ENCODE measurements around the gene VGLL2.
"Not testable (repeated sequence)": the region's sequence is repeated elsewhere in the genome, so short reads cannot be mapped to it uniquely, and the experiment has no call there.

Gene VGLL2

DNA sequence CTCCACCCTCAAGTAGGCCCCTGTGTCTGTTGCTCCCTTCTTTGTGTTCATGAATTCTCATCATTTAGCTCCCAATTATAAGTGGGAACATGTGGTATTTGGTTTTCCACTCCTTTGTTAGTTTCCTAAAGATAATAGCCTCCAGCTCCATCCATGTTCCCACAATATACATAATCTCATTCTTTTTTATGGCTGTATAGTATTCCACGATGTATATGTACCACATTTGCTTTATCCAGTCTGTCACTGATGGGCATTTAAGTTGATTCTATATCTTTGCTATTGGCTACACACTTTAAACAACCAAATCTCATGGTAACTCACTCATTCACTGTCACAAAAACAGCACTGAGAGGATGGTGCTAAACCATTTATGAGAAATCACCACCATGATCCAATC, 35.5 kb upstream of the VGLL2 start:
- Histone ChIP-seq H3K56ac (ENCODE audit: low read length) (no peak overlapping the region), H4K5ac (ENCODE audit: low read length) (no peak overlapping the region), H3K4ac (ENCODE audit: low read depth, low read length) (no peak overlapping the region), H2BK5ac (ENCODE audit: low read length) (no peak overlapping the region), H3K79me1 (ENCODE audit: low read length) (no peaks in the 10 kb centered on the region), H2BK120ac (ENCODE audit: low read depth, low read length) (no peak overlapping the region), H3K4me2 (ENCODE audit: low read length) (no peak overlapping the region), H3K36me3 (ENCODE audit: control insufficient read depth, insufficient read depth, low read length) (no peaks in the 10 kb centered on the region), H3K18ac (ENCODE audit: low read length) (no peak overlapping the region), H3K4me3 (ENCODE audit: low read length) (no peak overlapping the region), H3K9ac (ENCODE audit: low read length) (no peak overlapping the region), H3K23ac (ENCODE audit: low read length) (no peak overlapping the region), H3K27me3 (ENCODE audit: insufficient read depth, low read length, poor library complexity) (no peaks in the 10 kb centered on the region), H2BK15ac (replicated peaks; ENCODE audit: low read depth) (no peak overlapping the region), H3K27ac (ENCODE audit: low read depth, low read length) (no peak overlapping the region), H3K4me1 (ENCODE audit: control insufficient read depth, low read depth, low read length) (no peaks in the 10 kb centered on the region), H3K79me2 (ENCODE audit: control insufficient read depth, insufficient read depth, low read length) (no peaks in the 10 kb centered on the region), H2AK5ac (ENCODE audit: low read length) (no peak overlapping the region), H4K8ac (ENCODE audit: low read depth, low read length) (no peak overlapping the region)
- DNase-seq: no peak
- WGBS (ENCODE audit: extremely low coverage, insufficient coverage, low lambda C conversion rate): no CpG with 5 or more reads among the region's 1 CpG

DNA sequence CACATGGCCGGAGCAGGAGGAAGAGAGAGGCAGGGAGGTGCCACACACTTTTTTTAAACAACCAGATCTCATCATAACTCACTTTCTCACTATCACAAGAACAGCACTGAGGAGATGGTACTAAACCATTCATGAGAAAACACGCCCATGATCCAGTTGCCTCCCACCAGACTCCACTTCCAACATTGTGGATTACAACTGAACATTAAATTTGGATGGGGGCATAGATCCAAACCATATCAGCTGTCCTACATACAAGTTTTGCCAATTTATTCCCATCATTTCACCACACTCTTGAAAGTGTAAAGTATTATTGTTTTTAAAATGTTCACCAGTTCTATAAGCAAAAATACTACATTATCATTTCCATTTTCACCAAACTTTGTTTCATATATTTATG, 33.9 kb upstream of the VGLL2 start:
- H3K27ac ChIP-seq (ENCODE audit: low read depth, low read length): no peak overlapping the region
- H3K4me3 ChIP-seq (ENCODE audit: low read length): no peak overlapping the region
- no peak overlapping the region for H3K23ac ChIP-seq (ENCODE audit: low read length)
- no peak overlapping the region for H2BK5ac ChIP-seq (ENCODE audit: low read length)
- H3K79me2 ChIP-seq (ENCODE audit: control insufficient read depth, insufficient read depth, low read length): no peaks in the 10 kb centered on the region
- no CpG with 5 or more reads among the region's 2 CpGs for WGBS (ENCODE audit: extremely low coverage, insufficient coverage, low lambda C conversion rate)
- no peak overlapping the region for H2AK5ac ChIP-seq (ENCODE audit: low read length)
- H3K79me1 ChIP-seq (ENCODE audit: low read length): no peaks in the 10 kb centered on the region
- DNase-seq: no peak
- no peaks in the 10 kb centered on the region for H3K36me3 ChIP-seq (ENCODE audit: control insufficient read depth, insufficient read depth, low read length)
- no peak overlapping the region for H3K4ac ChIP-seq (ENCODE audit: low read depth, low read length)
- no peak overlapping the region for H2BK15ac ChIP-seq (replicated peaks; ENCODE audit: low read depth)
- no peak overlapping the region for H4K5ac ChIP-seq (ENCODE audit: low read length)
- no peak overlapping the region for H3K18ac ChIP-seq (ENCODE audit: low read length)
- no peak overlapping the region for H2BK120ac ChIP-seq (ENCODE audit: low read depth, low read length)
- no peak overlapping the region for H3K56ac ChIP-seq (ENCODE audit: low read length)
- H3K4me1 ChIP-seq (ENCODE audit: control insufficient read depth, low read depth, low read length): no peaks in the 10 kb centered on the region
- no peak overlapping the region for H3K9ac ChIP-seq (ENCODE audit: low read length)
- no peaks in the 10 kb centered on the region for H3K27me3 ChIP-seq (ENCODE audit: insufficient read depth, low read length, poor library complexity)
- no peak overlapping the region for H3K4me2 ChIP-seq (ENCODE audit: low read length)
- H4K8ac ChIP-seq (ENCODE audit: low read depth, low read length): no peak overlapping the region

DNA sequence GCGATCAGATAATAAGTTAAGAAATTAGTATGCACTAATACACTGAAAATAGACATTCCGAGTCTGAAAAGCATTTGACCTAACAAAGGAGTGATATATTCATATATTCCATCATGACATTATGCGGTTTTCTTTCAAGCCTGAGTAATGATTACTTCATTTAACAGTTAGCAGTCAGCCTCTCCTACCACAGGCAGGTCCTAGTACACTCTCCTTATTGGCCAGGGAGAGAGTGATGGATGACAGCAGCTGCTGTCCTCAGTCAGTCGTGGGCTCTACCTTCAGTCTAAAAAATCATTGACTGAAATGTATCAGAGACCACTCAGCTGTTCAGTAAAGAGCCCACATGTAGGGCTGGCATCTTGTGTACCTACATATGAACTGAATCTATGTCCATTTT, 33.2 kb upstream of the VGLL2 start:
- DNase-seq: no peak
- no peak overlapping the region for H3K4me2 ChIP-seq (ENCODE audit: low read length)
- H3K79me2 ChIP-seq (ENCODE audit: control insufficient read depth, insufficient read depth, low read length): no peaks in the 10 kb centered on the region
- no peak overlapping the region for H3K4ac ChIP-seq (ENCODE audit: low read depth, low read length)
- H3K23ac ChIP-seq (ENCODE audit: low read length): no peak overlapping the region
- H2BK5ac ChIP-seq (ENCODE audit: low read length): no peak overlapping the region
- H4K5ac ChIP-seq (ENCODE audit: low read length): no peak overlapping the region
- H3K56ac ChIP-seq (ENCODE audit: low read length): no peak overlapping the region
- H2AK5ac ChIP-seq (ENCODE audit: low read length): no peak overlapping the region
- H3K27ac ChIP-seq (ENCODE audit: low read depth, low read length): no peak overlapping the region
- no CpG with 5 or more reads among the region's 4 CpGs for WGBS (ENCODE audit: extremely low coverage, insufficient coverage, low lambda C conversion rate)
- H2BK120ac ChIP-seq (ENCODE audit: low read depth, low read length): no peak overlapping the region
- H4K8ac ChIP-seq (ENCODE audit: low read depth, low read length): no peak overlapping the region
- H3K79me1 ChIP-seq (ENCODE audit: low read length): no peaks in the 10 kb centered on the region
- no peaks in the 10 kb centered on the region for H3K27me3 ChIP-seq (ENCODE audit: insufficient read depth, low read length, poor library complexity)
- no peaks in the 10 kb centered on the region for H3K36me3 ChIP-seq (ENCODE audit: control insufficient read depth, insufficient read depth, low read length)
- H3K9ac ChIP-seq (ENCODE audit: low read length): no peak overlapping the region
- no peak overlapping the region for H3K4me3 ChIP-seq (ENCODE audit: low read length)
- H3K18ac ChIP-seq (ENCODE audit: low read length): no peak overlapping the region
- H3K4me1 ChIP-seq (ENCODE audit: control insufficient read depth, low read depth, low read length): no peaks in the 10 kb centered on the region
- H2BK15ac ChIP-seq (replicated peaks; ENCODE audit: low read depth): no peak overlapping the region

DNA sequence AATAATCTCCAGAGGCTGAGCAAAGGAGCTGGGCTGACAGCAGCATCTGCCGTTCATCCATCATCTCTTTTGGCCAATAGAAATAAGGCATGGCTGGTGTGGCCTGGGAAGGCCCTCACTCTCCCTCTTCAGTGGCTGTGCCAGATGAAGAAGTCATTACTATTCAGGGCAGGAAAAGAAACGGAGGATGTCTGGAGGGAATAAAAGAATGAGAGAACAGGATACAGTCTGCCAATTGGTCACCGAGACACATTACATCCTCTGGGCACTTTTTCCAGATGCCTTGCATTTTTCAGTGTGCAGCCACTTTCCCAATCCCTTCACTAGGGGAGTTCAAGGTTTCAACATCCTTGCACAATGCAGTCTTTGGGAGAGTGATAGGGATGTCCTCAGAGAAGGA, 32.2 kb upstream of the VGLL2 start:
- no peak overlapping the region for H3K27ac ChIP-seq (ENCODE audit: low read depth, low read length)

DNA sequence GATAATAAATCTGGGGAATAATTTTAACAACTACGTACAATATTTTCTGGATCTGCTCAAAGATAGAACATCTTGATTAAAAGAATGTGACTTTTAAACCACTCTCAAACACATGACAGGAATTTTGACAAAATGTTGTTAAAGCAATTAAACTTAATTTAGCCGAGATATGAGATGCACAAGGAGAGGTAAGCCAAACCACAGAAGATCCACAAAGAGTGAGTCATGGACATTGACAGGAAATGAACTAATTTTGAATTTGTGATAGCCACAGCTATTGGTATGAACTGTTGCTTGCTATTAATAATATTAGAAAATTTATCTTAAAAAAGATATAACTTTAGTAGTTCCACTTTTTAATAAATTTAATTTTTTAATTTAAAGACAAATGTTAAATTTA, 27.8 kb upstream of the VGLL2 start:
- no peak overlapping the region for H3K23ac ChIP-seq (ENCODE audit: low read length)
- no peak overlapping the region for H4K5ac ChIP-seq (ENCODE audit: low read length)
- no peak overlapping the region for H3K9ac ChIP-seq (ENCODE audit: low read length)
- H3K36me3 ChIP-seq (ENCODE audit: control insufficient read depth, insufficient read depth, low read length): no peaks in the 10 kb centered on the region
- no peak overlapping the region for H4K8ac ChIP-seq (ENCODE audit: low read depth, low read length)
- no peak overlapping the region for H3K27ac ChIP-seq (ENCODE audit: low read depth, low read length)
- no peak overlapping the region for H3K4me3 ChIP-seq (ENCODE audit: low read length)
- no peaks in the 10 kb centered on the region for H3K79me1 ChIP-seq (ENCODE audit: low read length)
- H3K18ac ChIP-seq (ENCODE audit: low read length): no peak overlapping the region
- H3K79me2 ChIP-seq (ENCODE audit: control insufficient read depth, insufficient read depth, low read length): no peaks in the 10 kb centered on the region
- no peak overlapping the region for H2AK5ac ChIP-seq (ENCODE audit: low read length)
- no peak overlapping the region for H3K56ac ChIP-seq (ENCODE audit: low read length)
- H3K4ac ChIP-seq (ENCODE audit: low read depth, low read length): no peak overlapping the region
- H3K4me2 ChIP-seq (ENCODE audit: low read length): no peak overlapping the region
- H2BK15ac ChIP-seq (replicated peaks; ENCODE audit: low read depth): no peak overlapping the region
- no peaks in the 10 kb centered on the region for H3K4me1 ChIP-seq (ENCODE audit: control insufficient read depth, low read depth, low read length)
- no peak for DNase-seq
- no peaks in the 10 kb centered on the region for H3K27me3 ChIP-seq (ENCODE audit: insufficient read depth, low read length, poor library complexity)
- H2BK120ac ChIP-seq (ENCODE audit: low read depth, low read length): no peak overlapping the region
- H2BK5ac ChIP-seq (ENCODE audit: low read length): no peak overlapping the region
- no CpG with 5 or more reads among the region's 2 CpGs for WGBS (ENCODE audit: extremely low coverage, insufficient coverage, low lambda C conversion rate)

More for the DNA sequence above, 32.2 kb upstream of the VGLL2 start:
- no peak overlapping the region for H2BK120ac ChIP-seq (ENCODE audit: low read depth, low read length)
- no peak overlapping the region for H4K5ac ChIP-seq (ENCODE audit: low read length)
- H2BK15ac ChIP-seq (replicated peaks; ENCODE audit: low read depth): no peak overlapping the region
- H3K56ac ChIP-seq (ENCODE audit: low read length): no peak overlapping the region
- no CpG with 5 or more reads among the region's 3 CpGs for WGBS (ENCODE audit: extremely low coverage, insufficient coverage, low lambda C conversion rate)
- no peaks in the 10 kb centered on the region for H3K79me2 ChIP-seq (ENCODE audit: control insufficient read depth, insufficient read depth, low read length)
- H3K4me1 ChIP-seq (ENCODE audit: control insufficient read depth, low read depth, low read length): no peaks in the 10 kb centered on the region
- no peaks in the 10 kb centered on the region for H3K27me3 ChIP-seq (ENCODE audit: insufficient read depth, low read length, poor library complexity)
- H3K79me1 ChIP-seq (ENCODE audit: low read length): no peaks in the 10 kb centered on the region
- no peak for DNase-seq
- no peak overlapping the region for H2AK5ac ChIP-seq (ENCODE audit: low read length)
- no peak overlapping the region for H3K9ac ChIP-seq (ENCODE audit: low read length)
- no peak overlapping the region for H2BK5ac ChIP-seq (ENCODE audit: low read length)
- H3K4ac ChIP-seq (ENCODE audit: low read depth, low read length): no peak overlapping the region
- H4K8ac ChIP-seq (ENCODE audit: low read depth, low read length): no peak overlapping the region
- no peak overlapping the region for H3K4me2 ChIP-seq (ENCODE audit: low read length)
- H3K23ac ChIP-seq (ENCODE audit: low read length): no peak overlapping the region
- H3K18ac ChIP-seq (ENCODE audit: low read length): no peak overlapping the region
- no peak overlapping the region for H3K4me3 ChIP-seq (ENCODE audit: low read length)
- no peaks in the 10 kb centered on the region for H3K36me3 ChIP-seq (ENCODE audit: control insufficient read depth, insufficient read depth, low read length)

DNA sequence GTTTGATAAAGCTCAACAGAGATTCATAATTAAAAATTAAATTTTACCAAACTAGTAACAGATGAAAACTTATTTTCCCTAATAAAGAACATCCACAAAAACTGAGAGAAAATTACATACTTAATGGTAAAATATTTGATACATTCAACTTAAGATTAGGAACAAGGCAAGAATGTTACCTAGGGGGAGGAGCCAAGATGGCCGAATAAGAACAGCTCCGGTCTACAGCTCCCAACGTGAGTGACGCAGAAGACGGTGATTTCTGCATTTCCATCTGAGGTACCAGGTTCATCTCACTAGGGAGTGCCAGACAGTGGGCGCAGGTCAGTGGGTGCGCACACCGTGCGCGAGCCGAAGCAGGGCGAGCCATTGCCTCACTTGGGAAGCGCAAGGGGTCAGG, 20.8 kb upstream of the VGLL2 start:
- H3K36me3 ChIP-seq (ENCODE audit: control insufficient read depth, insufficient read depth, low read length); H3K27me3 ChIP-seq (ENCODE audit: insufficient read depth, low read length, poor library complexity); H2BK15ac ChIP-seq (replicated peaks; ENCODE audit: low read depth); H3K4me2 ChIP-seq (ENCODE audit: low read length); H2BK120ac ChIP-seq (ENCODE audit: low read depth, low read length); H2BK5ac ChIP-seq (ENCODE audit: low read length); H3K4me3 ChIP-seq (ENCODE audit: low read length); H2AK5ac ChIP-seq (ENCODE audit: low read length); H3K9ac ChIP-seq (ENCODE audit: low read length); H3K27ac ChIP-seq (ENCODE audit: low read depth, low read length); H3K23ac ChIP-seq (ENCODE audit: low read length); H4K8ac ChIP-seq (ENCODE audit: low read depth, low read length); H4K5ac ChIP-seq (ENCODE audit: low read length); H3K79me2 ChIP-seq (ENCODE audit: control insufficient read depth, insufficient read depth, low read length); H3K4ac ChIP-seq (ENCODE audit: low read depth, low read length); H3K18ac ChIP-seq (ENCODE audit: low read length); H3K56ac ChIP-seq (ENCODE audit: low read length); H3K4me1 ChIP-seq (ENCODE audit: control insufficient read depth, low read depth, low read length); H3K79me1 ChIP-seq (ENCODE audit: low read length); DNase-seq: not testable (repeated sequence)
- WGBS (ENCODE audit: extremely low coverage, insufficient coverage, low lambda C conversion rate): no CpG with 5 or more reads among the region's 13 CpGs

All from mesendoderm (in vitro differentiated cells).